Measurements from ENCODE around the gene ATP1A3. TPM values are rescaled to one million over a fixed set of nuclear protein-coding genes. Genes with fewer than 3 reads are reported as not detected.
"Not testable (repeated sequence)": the region's sequence is repeated elsewhere in the genome, so short reads cannot be mapped to it uniquely, and the experiment has no call there.

ATP1A3 gene
- 0.13 TPM in 1 of 2 replicates, not detected in the other for total RNA-seq

GRCh38 chr19:41993612-41994483 lies at the start of gene ATP1A3:
Gene ATP1A3 (minus strand): TSS chr19:41994230. CDS start chr19:41994076, 154 bp downstream.
- FAIRE-seq (no peak), DNase-seq (ENCODE audit: low read depth) (peak; percentile 22)
- no peaks in the 10 kb centered on the region for H3K36me3 ChIP-seq (ENCODE audit: control insufficient read depth, insufficient read depth, low read length)
- H3K27me3 ChIP-seq (ENCODE audit: control insufficient read depth, insufficient read depth, low read length), result peaks cover 25% of the 10 kb centered on the region
- TF ChIP-seq CTCF (IDR thresholded peaks at IDR 0.05; ENCODE audit: insufficient read depth, low read length, severe bottlenecking), result no peak
- peak within 1 kb of the TSS; percentile 22 for H3K4me3 ChIP-seq (ENCODE audit: low read depth, low read length)

DNA sequence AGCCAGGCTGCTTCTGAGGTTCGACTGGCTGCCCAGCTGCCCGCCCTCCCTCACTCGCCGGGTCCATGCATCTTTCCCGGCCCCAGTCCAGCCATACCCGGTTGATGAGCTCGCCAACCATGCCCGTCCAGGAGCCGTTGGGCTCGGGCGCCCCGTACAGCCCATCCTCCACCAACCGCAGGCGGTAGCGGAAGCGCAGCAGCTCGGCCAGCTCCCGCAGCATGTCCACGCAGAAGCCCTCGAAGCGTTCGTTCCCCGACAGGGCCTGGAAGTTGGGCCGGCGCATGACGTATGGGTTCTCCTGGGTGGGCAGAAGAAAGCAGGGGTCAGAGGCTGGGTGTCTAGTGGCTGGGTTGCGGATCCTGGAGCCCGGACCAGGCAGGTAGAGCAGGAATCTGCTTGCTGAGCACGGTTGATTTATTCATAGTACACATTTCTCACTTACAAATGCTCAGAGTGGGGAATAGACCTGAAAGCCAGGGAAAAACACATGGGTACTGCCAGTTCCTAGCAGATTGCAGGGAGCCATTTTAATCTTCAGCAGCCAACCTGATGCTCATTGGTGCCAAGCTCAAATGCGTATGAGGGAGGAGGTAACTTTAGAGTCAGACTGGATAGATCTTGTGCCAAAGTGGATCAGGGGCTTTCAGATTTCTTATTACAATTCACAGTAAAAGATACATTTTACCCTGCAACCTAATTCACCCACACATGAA lies 48.6 kb upstream of the ATP1A3 start:
- TF ChIP-seq CTCF (IDR thresholded peaks at IDR 0.05; ENCODE audit: insufficient read depth, low read length, severe bottlenecking), result no peak
- no peak for DNase-seq (ENCODE audit: low read depth)
- Histone ChIP-seq H3K4me3 (ENCODE audit: low read depth, low read length) (no peak overlapping the region), H3K27me3 (ENCODE audit: control insufficient read depth, insufficient read depth, low read length) (no peaks in the 10 kb centered on the region), H3K36me3 (ENCODE audit: control insufficient read depth, insufficient read depth, low read length) (no peaks in the 10 kb centered on the region)
- no peak for FAIRE-seq

DNA sequence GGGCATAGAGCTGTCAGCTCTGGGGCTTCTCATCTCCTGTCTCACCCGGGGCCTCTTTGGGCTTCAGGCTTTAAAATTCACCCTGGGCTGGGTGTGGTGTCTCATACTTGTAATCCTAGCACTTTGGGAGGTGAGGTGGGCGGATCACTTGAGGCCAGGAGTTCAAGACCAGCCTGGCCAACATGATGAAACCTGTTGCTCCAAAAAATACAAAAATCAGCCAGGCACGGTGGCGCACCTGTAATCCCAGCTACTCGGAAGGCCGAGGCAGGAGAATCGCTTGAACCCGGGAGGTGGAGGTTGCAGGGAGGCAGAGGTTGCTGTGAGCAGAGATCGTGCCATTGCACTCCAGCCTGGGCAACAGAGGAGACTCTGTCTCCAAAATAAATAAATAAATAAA lies 46.5 kb upstream of the ATP1A3 start:
- H3K27me3 ChIP-seq (ENCODE audit: control insufficient read depth, insufficient read depth, low read length); FAIRE-seq; H3K4me3 ChIP-seq (ENCODE audit: low read depth, low read length); DNase-seq (ENCODE audit: low read depth); H3K36me3 ChIP-seq (ENCODE audit: control insufficient read depth, insufficient read depth, low read length): not testable (repeated sequence)

- Histone ChIP-seq H3K4me3 (ENCODE audit: low read depth, low read length) (no peak overlapping the region), H3K36me3 (ENCODE audit: control insufficient read depth, insufficient read depth, low read length) (no peaks in the 10 kb centered on the region), H3K27me3 (ENCODE audit: control insufficient read depth, insufficient read depth, low read length) (no peaks in the 10 kb centered on the region)
- no peak for DNase-seq (ENCODE audit: low read depth)
- FAIRE-seq, result no peak
- TF ChIP-seq CTCF (IDR thresholded peaks at IDR 0.05; ENCODE audit: insufficient read depth, low read length, severe bottlenecking), result no peak
These were observed 46.0 kb upstream of the ATP1A3 start for GRCh38 chr19:42040031-42040430.

DNA sequence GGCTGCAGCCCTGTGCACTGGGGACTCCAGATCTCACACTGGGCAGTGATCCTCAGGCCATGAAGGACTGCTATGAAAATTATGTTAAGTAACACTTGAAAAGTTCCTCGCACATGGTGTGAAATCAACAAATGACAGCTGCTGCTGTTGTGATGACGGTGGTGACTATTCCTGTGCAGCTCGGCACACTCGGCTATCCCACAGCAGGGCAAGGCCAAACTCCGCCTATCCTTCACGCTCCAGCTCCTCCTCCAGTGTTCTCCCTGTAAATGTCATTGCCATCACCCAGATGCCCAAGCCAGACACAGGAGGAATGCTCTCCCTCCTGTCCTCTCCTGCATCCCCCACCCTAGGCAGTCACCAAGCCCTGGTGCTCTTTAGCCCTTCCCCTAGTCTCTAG lies 44.6 kb upstream of the ATP1A3 start:
- Histone ChIP-seq H3K4me3 (ENCODE audit: low read depth, low read length) (no peak overlapping the region), H3K36me3 (ENCODE audit: control insufficient read depth, insufficient read depth, low read length) (no peaks in the 10 kb centered on the region), H3K27me3 (ENCODE audit: control insufficient read depth, insufficient read depth, low read length) (no peaks in the 10 kb centered on the region)
- FAIRE-seq (no peak), DNase-seq (ENCODE audit: low read depth) (no peak)
- no peak for TF ChIP-seq CTCF (IDR thresholded peaks at IDR 0.05; ENCODE audit: insufficient read depth, low read length, severe bottlenecking)

GRCh38 chr19:42037649-42038048 lies 43.6 kb upstream of the ATP1A3 start:
- TF ChIP-seq CTCF (IDR thresholded peaks at IDR 0.05; ENCODE audit: insufficient read depth, low read length, severe bottlenecking), result no peak
- FAIRE-seq (no peak), DNase-seq (ENCODE audit: low read depth) (no peak)
- Histone ChIP-seq H3K36me3 (ENCODE audit: control insufficient read depth, insufficient read depth, low read length) (no peaks in the 10 kb centered on the region), H3K27me3 (ENCODE audit: control insufficient read depth, insufficient read depth, low read length) (no peaks in the 10 kb centered on the region), H3K4me3 (ENCODE audit: low read depth, low read length) (no peak overlapping the region)

All from bronchial epithelial cell (primary cell).